ENCODE data around the gene LRRN4CL.

DNA sequence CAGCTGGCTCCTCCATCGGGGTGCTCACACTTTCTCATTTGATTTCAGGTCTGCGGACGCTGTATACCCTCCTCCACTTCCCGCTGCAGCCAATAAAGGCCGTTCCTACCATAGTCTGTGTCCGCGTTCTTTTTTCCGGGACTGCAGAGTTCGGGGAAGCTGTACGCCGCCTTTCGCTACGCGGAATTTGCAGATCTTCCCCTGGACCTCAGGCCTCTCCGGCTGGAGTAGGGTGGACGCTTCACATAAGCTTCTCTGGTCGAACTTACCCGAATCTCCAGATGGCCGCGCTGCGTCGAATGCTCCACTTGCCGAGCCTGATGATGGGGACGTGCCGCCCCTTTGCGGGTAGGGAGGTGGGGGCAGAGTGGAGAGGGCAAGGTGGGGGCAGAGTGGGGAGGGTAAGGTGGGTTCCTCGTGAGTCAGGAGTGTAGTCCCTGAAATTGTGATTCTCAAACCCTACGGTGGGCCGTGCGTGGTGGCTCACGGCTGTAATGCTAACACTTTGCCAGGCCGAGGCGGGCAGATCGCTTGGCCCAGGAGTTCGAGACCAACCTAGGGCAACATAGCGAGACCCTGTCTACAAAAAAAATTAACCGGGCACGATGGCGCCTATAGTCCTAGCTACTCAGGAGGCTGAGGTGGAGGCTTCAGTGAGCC lies 23.6 kb downstream of the LRRN4CL start:
- TF ChIP-seq, protein P1, sequence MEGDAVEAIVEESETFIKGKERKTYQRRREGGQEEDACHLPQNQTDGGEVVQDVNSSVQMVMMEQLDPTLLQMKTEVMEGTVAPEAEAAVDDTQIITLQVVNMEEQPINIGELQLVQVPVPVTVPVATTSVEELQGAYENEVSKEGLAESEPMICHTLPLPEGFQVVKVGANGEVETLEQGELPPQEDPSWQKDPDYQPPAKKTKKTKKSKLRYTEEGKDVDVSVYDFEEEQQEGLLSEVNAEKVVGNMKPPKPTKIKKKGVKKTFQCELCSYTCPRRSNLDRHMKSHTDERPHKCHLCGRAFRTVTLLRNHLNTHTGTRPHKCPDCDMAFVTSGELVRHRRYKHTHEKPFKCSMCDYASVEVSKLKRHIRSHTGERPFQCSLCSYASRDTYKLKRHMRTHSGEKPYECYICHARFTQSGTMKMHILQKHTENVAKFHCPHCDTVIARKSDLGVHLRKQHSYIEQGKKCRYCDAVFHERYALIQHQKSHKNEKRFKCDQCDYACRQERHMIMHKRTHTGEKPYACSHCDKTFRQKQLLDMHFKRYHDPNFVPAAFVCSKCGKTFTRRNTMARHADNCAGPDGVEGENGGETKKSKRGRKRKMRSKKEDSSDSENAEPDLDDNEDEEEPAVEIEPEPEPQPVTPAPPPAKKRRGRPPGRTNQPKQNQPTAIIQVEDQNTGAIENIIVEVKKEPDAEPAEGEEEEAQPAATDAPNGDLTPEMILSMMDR (IDR thresholded peaks at IDR 0.05) = no peak
- TF ChIP-seq POLR2A (IDR thresholded peaks at IDR 0.05) = no peak
